Body of pancreas (tissue), 4 donors: ENCODE results near the gene NUP188. TPM values are rescaled to one million over a fixed set of nuclear protein-coding genes. Genes with fewer than 3 reads are reported as not detected.
A peak's percentile ranks its signal among the peaks of the same experiment; 100 is the strongest.

Experiments used
- ATAC-seq: fragments of 150-250 bp; one replicate; pipeline ENCODE4 v1.9.1; 2016
- DNase-seq, 4 donors: peaks; one replicate each; pipeline ENCODE4 v3.0.0-alpha.2; 2019
- H3K27ac ChIP-seq, 4 donors: fragments of 200-600 bp; sonication (generic); 1 replicate in 3 of 4; 2 replicates in 1 of 4; pipeline versions ENCODE4 v1.5.1 to v1.6.1; 2016 to 2019; ENCODE audit warnings: mild to moderate bottlenecking in 1 of 4, mixed read lengths in 1 of 4, moderate library complexity in 1 of 4
- H3K27me3 ChIP-seq, 2 donors: fragments of 200-600 bp; sonication (generic); one replicate each; pipeline ENCODE4 v1.6.0; 2016; ENCODE audit warnings: mild to moderate bottlenecking in 1 of 2
- H3K36me3 ChIP-seq, 2 donors: fragments of 200-600 bp; sonication (generic); replicated peaks in 1 of 2; 2 replicates each; pipeline ENCODE4 v1.5.1; 2016; ENCODE audit warnings: low read depth in 2 of 2; ENCODE audit not compliant: insufficient read depth in 1 of 2
- H3K4me1 ChIP-seq: fragments of 200-600 bp; sonication (generic); one replicate; pipeline ENCODE4 v1.6.0; 2016
- H3K4me3 ChIP-seq, 2 donors: fragments of 200-600 bp; sonication (generic); 1 replicate in 1 of 2; 2 replicates in 1 of 2; pipeline ENCODE4 v1.5.1; 2016 to 2019
- H3K9me3 ChIP-seq, 3 donors: fragments of 200-600 bp; sonication (generic); 1 replicate in 2 of 3; 2 replicates in 1 of 3; pipeline ENCODE4 v1.5.1; 2016
- CTCF ChIP-seq, 7 experiments: fragments of 450-650 bp in 4 of 7; fragments of 200-600 bp in 3 of 7; sonication (generic) in 3 of 7; IDR thresholded peaks; one replicate each; pipeline ENCODE4 v1.5.1; 2016 to 2019; ENCODE audit warnings: antibody characterized with exemption in 7 of 7
- POLR2A ChIP-seq, 3 donors: fragments of 450-650 bp; IDR thresholded peaks; one replicate each; pipeline ENCODE4 v1.6.1; 2016; ENCODE audit warnings: antibody characterized with exemption in 3 of 3, mild to moderate bottlenecking in 2 of 3
- WGBS, 2 donors: methylation state at CpG; one replicate each; pipeline ENCODE4 v1.1.5; 2017; 5-methylcytosine and 5-hydroxymethylcytosine counted together
- intact Hi-C: fragments of 100-400 bp; cut with DNase I; formaldehyde crosslinking; loops from one replicate; pipeline ENCODE4 v1.15.1; 2023
- total RNA-seq, 2 donors: library from RNA; depleted of rRNA; stranded (reverse); fragments of >200 nt; gene quantifications; one replicate each; pipeline ENCODE4 v1.1.0, GENCODE V29; 2016

NUP188 gene
- total RNA-seq, 2 donors from 2014 or later, result 15.2 to 18.9 TPM

GRCh38 chr9:128992995-128993394, 45.5 kb downstream of the NUP188 start:
- peak in 1 of 4 donors; percentile 29 for DNase-seq
- no peak for ATAC-seq
- Histone ChIP-seq H3K4me1 (no peaks in the 10 kb centered on the region), H3K27me3 (no peaks in the 10 kb centered on the region), H3K4me3 (no peak overlapping the region), H3K27ac (no peak overlapping the region), H3K9me3 (no peaks in the 10 kb centered on the region), H3K36me3 (peaks cover 0 to 31% of the 10 kb centered on the region in 2 donors)
- WGBS, 2 donors, result 54 to 65% methylated on average over 3 to 7 of the region's 7 CpGs
- intact Hi-C loops, result no loop called here
- TF ChIP-seq POLR2A (IDR thresholded peaks at IDR 0.05) (no peak), CTCF (IDR thresholded peaks at IDR 0.05) (peak in 3 of 7 experiments; percentile 8 to 25 (median 20))

- Histone ChIP-seq H3K27me3 (no peaks in the 10 kb centered on the region), H3K36me3 (peaks cover 0 to 39% of the 10 kb centered on the region in 2 donors), H3K4me3 (no peak overlapping the region), H3K9me3 (no peaks in the 10 kb centered on the region), H3K27ac (no peak overlapping the region), H3K4me1 (no peaks in the 10 kb centered on the region)
- ATAC-seq, result no peak
- no peak for DNase-seq
- WGBS, 2 donors, result 85 to 93% methylated on average over 4 to 5 of the region's 5 CpGs
- TF ChIP-seq POLR2A (IDR thresholded peaks at IDR 0.05) (no peak), CTCF (IDR thresholded peaks at IDR 0.05) (no peak)
- intact Hi-C loops, result no loop called here
Observed at GRCh38 chr9:128995791-128996190, 48.3 kb downstream of the NUP188 start.

- TF ChIP-seq POLR2A (IDR thresholded peaks at IDR 0.05), result no peak
- no peak for TF ChIP-seq CTCF (IDR thresholded peaks at IDR 0.05)
- DNase-seq (no peak), ATAC-seq (no peak)
- H3K4me3 ChIP-seq, result no peak overlapping the region
- H3K27ac ChIP-seq, result no peak overlapping the region
- H3K36me3 ChIP-seq, result peaks cover 0 to 52% of the 10 kb centered on the region in 2 donors
- no peaks in the 10 kb centered on the region for H3K4me1 ChIP-seq
- no peaks in the 10 kb centered on the region for H3K27me3 ChIP-seq
- no peaks in the 10 kb centered on the region for H3K9me3 ChIP-seq
- intact Hi-C loops, result no loop called here
- WGBS, 2 donors, result 86 to 92% methylated on average over 3 to 6 of the region's 6 CpGs
Observed at GRCh38 chr9:128998462-128998861, 51.0 kb downstream of the NUP188 start.

GRCh38 chr9:128999581-129000206, 52.2 kb downstream of the NUP188 start:
- DNase-seq (no peak), ATAC-seq (no peak)
- Histone ChIP-seq H3K36me3 (peaks cover 0 to 48% of the 10 kb centered on the region in 2 donors), H3K27ac (no peak overlapping the region), H3K4me3 (no peak overlapping the region), H3K4me1 (peaks cover 4% of the 10 kb centered on the region), H3K9me3 (no peaks in the 10 kb centered on the region), H3K27me3 (no peaks in the 10 kb centered on the region)
- intact Hi-C loops, result no loop called here
- TF ChIP-seq CTCF (IDR thresholded peaks at IDR 0.05) (no peak), POLR2A (IDR thresholded peaks at IDR 0.05) (no peak)
- 82 to 92% methylated on average over 6 to 13 of the region's 13 CpGs for WGBS, 2 donors
